Prostate gland (tissue), 2 donors: Measurements from ENCODE around the gene INSR. TPM values are rescaled to one million over a fixed set of nuclear protein-coding genes. Genes with fewer than 3 reads are reported as not detected.

Experiments
- DNase-seq: peaks from one replicate; pipeline ENCODE4 v3.0.0-alpha.2; 2019; ENCODE audit warnings: low spot score
- H3K27ac ChIP-seq, 2 donors: fragments of 200-600 bp; sonication (generic); 2 replicates each; pipeline ENCODE4 v1.5.1; 2017 to 2019
- H3K27me3 ChIP-seq: fragments of 200-600 bp; sonication (generic); replicated peaks from 2 replicates; pipeline ENCODE4 v1.5.1; 2019; ENCODE audit not compliant: insufficient read depth
- H3K36me3 ChIP-seq, 2 donors: fragments of 200-600 bp; sonication (generic); 1 replicate in 1 of 2; 2 replicates in 1 of 2; pipeline versions ENCODE4 v1.5.1 to v1.8.1; 2017 to 2019
- H3K4me1 ChIP-seq: fragments of 200-600 bp; sonication (generic); replicated peaks from 2 replicates; pipeline ENCODE4 v1.5.1; 2019
- H3K4me3 ChIP-seq, 2 donors: fragments of 200-600 bp; sonication (generic); 2 replicates each; pipeline ENCODE4 v1.5.1; 2017 to 2019
- H3K9me3 ChIP-seq: fragments of 200-600 bp; sonication (generic); 2 replicates; pipeline ENCODE4 v1.5.1; 2017
- CTCF ChIP-seq, 4 experiments: fragments of 200-600 bp in 2 of 4; fragments of 450-650 bp in 2 of 4; sonication (generic) in 2 of 4; IDR thresholded peaks; 1 replicate in 3 of 4; 2 replicates in 1 of 4; pipeline ENCODE4 v1.5.1; 2016 to 2019; ENCODE audit warnings: antibody characterized with exemption in 4 of 4, mild to moderate bottlenecking in 2 of 4, moderate library complexity in 2 of 4
- POLR2A ChIP-seq: fragments of 450-650 bp; IDR thresholded peaks from one replicate; pipeline ENCODE4 v1.6.1; 2016; ENCODE audit warnings: antibody characterized with exemption, mild to moderate bottlenecking
- POLR2AphosphoS5 ChIP-seq: sonication (generic); formaldehyde crosslinking; IDR thresholded peaks from one replicate; pipeline ENCODE4 v1.6.1; 2017; ENCODE audit warnings: antibody characterized with exemption
- WGBS: methylation state at CpG from one replicate; pipeline ENCODE4 v1.1.5; 2018; 5-methylcytosine and 5-hydroxymethylcytosine counted together
- intact Hi-C: fragments of 100-400 bp; cut with DNase I; formaldehyde crosslinking; loops from one replicate; pipeline ENCODE4 v1.14.2; 2022
- total RNA-seq, 2 donors: library from RNA; depleted of rRNA; stranded (reverse); fragments of >200 nt; gene quantifications; one replicate each; pipeline ENCODE4 v1.1.0, GENCODE V29; 2016

The INSR gene
- total RNA-seq, 2 donors from 2014 or later = 51.2 to 124 TPM

GRCh38 chr19:7142771-7143170 is 151.4 kb downstream of the INSR start:
- H3K9me3 ChIP-seq = no peaks in the 10 kb centered on the region
- H3K36me3 ChIP-seq = peaks cover 3 to 8% of the 10 kb centered on the region in 2 donors
- intact Hi-C loops = no loop called here
- DNase-seq = no peak
- no peak overlapping the region for H3K4me3 ChIP-seq
- no peaks in the 10 kb centered on the region for H3K27me3 ChIP-seq
- 96% methylated on average over 22 of the region's 22 CpGs for WGBS
- TF ChIP-seq CTCF (IDR thresholded peaks at IDR 0.05) (no peak), POLR2AphosphoS5 (no peak), POLR2A (no peak)
- no peak overlapping the region for H3K27ac ChIP-seq
- no peaks in the 10 kb centered on the region for H3K4me1 ChIP-seq

DNA sequence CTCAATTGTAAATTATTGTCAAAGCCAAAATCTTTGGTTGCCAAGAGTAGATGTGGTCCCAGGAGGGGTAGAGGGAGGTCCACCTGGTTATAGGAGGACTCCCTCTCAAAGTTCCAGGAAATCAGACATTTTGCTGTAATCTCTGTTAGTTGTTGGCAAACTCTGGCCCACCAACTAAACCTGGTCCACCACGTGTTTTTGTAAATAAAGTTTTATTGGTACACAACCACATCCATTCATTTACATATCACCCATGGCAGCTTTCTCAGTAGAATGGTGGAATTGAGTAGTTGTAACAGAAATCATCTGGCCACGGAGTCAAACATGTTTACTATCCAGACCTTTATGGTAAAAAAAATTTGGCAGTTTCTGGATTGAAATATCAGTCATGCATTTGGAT is 154.1 kb downstream of the INSR start:
- H3K4me1 ChIP-seq = no peaks in the 10 kb centered on the region
- DNase-seq = no peak
- no peak overlapping the region for H3K27ac ChIP-seq
- TF ChIP-seq CTCF (IDR thresholded peaks at IDR 0.05) = no peak
- no peak for TF ChIP-seq POLR2A
- no peak for TF ChIP-seq POLR2AphosphoS5
- WGBS = 81% methylated on average over 2 of the region's 2 CpGs
- intact Hi-C loops = no loop called here
- no peaks in the 10 kb centered on the region for H3K9me3 ChIP-seq
- no peak overlapping the region for H3K4me3 ChIP-seq
- H3K36me3 ChIP-seq = peaks cover 3 to 8% of the 10 kb centered on the region in 2 donors
- no peaks in the 10 kb centered on the region for H3K27me3 ChIP-seq

DNA sequence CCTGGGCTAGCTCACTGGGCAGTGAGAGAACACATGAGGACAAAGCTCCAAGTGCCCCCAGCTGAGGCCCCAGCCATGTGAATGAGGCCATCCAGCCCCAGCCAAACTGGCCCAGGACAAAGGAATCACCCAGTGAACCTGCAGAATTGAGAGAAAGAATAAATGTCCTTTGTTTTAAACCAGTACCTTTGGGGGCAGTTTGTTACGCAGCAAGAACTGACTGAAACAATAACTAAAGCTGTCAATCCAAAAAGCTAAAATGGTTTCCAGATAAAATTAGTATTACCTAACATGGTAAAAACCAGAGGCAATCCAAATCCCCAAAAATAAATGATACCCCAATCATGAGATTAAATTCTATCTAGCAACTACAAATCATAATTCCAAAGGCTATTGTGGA is 155.1 kb downstream of the INSR start:
- Histone ChIP-seq H3K4me3 (no peak overlapping the region), H3K27me3 (no peaks in the 10 kb centered on the region), H3K27ac (no peak overlapping the region), H3K9me3 (no peaks in the 10 kb centered on the region), H3K4me1 (no peaks in the 10 kb centered on the region), H3K36me3 (peaks cover 3 to 8% of the 10 kb centered on the region in 2 donors)
- DNase-seq = no peak
- intact Hi-C loops = no loop called here
- WGBS = 100% methylated on average over 1 of the region's 1 CpG
- no peak for TF ChIP-seq CTCF (IDR thresholded peaks at IDR 0.05)
- no peak for TF ChIP-seq POLR2A
- no peak for TF ChIP-seq POLR2AphosphoS5

GRCh38 chr19:7138402-7138801 is 155.8 kb downstream of the INSR start:
- H3K36me3 ChIP-seq = peaks cover 3 to 8% of the 10 kb centered on the region in 2 donors
- no peaks in the 10 kb centered on the region for H3K4me1 ChIP-seq
- WGBS = 100% methylated on average over 1 of the region's 1 CpG
- H3K9me3 ChIP-seq = no peaks in the 10 kb centered on the region
- H3K27ac ChIP-seq = no peak overlapping the region
- no peak overlapping the region for H3K4me3 ChIP-seq
- DNase-seq = no peak
- no peaks in the 10 kb centered on the region for H3K27me3 ChIP-seq
- intact Hi-C loops = no loop called here
- TF ChIP-seq CTCF (IDR thresholded peaks at IDR 0.05) (no peak), POLR2A (no peak), POLR2AphosphoS5 (no peak)

GRCh38 chr19:7137120-7137519 is 157.1 kb downstream of the INSR start:
- no peaks in the 10 kb centered on the region for H3K4me1 ChIP-seq
- TF ChIP-seq POLR2A = no peak
- no peak for TF ChIP-seq CTCF (IDR thresholded peaks at IDR 0.05)
- no peak for TF ChIP-seq POLR2AphosphoS5
- peaks cover 0 to 8% of the 10 kb centered on the region in 2 donors for H3K36me3 ChIP-seq
- no peak overlapping the region for H3K27ac ChIP-seq
- no peak overlapping the region for H3K4me3 ChIP-seq
- WGBS = 35% methylated on average over 2 of the region's 2 CpGs
- intact Hi-C loops = no loop called here
- no peaks in the 10 kb centered on the region for H3K27me3 ChIP-seq
- no peaks in the 10 kb centered on the region for H3K9me3 ChIP-seq
- DNase-seq = no peak
